Natural killer cell (primary cell): Measurements from ENCODE around the gene PRLH. TPM values are rescaled to one million over a fixed set of nuclear protein-coding genes. Genes with fewer than 3 reads are reported as not detected.

Experiments
- ATAC-seq, 3 donors: fragments of 150-1000 bp in 2 of 3; fragments of 200-7000 bp in 1 of 3; cut with Tn5 transposase; 1 replicate in 1 of 3; 2 replicates in 2 of 3; pipeline ENCODE4 v1.10.0; 2021; ENCODE audit warnings: mild to moderate bottlenecking in 2 of 3, moderate library complexity in 2 of 3
- DNase-seq, 2 donors: peaks; one replicate each; pipeline versions ENCODE4 v3.0.0 to v3.0.0-alpha.2; 2013 to 2021; ENCODE audit warnings: mixed read lengths in 1 of 2
- H3K27ac ChIP-seq: one replicate; pipeline ENCODE4 v1.5.1; 2013; ENCODE audit warnings: mild to moderate bottlenecking, low read length
- H3K27me3 ChIP-seq: one replicate; pipeline ENCODE4 v1.6.1; 2013; ENCODE audit warnings: low read length; ENCODE audit not compliant: control insufficient read depth, insufficient read depth
- H3K36me3 ChIP-seq: one replicate; pipeline ENCODE4 v1.6.1; 2013; ENCODE audit warnings: low read length; ENCODE audit not compliant: control insufficient read depth, insufficient read depth
- H3K4me1 ChIP-seq: one replicate; pipeline ENCODE4 v1.6.1; 2013; ENCODE audit warnings: low read length; ENCODE audit not compliant: control insufficient read depth, insufficient read depth
- H3K4me3 ChIP-seq: one replicate; pipeline ENCODE4 v1.5.1; 2013; ENCODE audit warnings: low read length
- H3K9me3 ChIP-seq: one replicate; pipeline ENCODE4 v1.6.1; 2013; ENCODE audit warnings: low read length; ENCODE audit not compliant: control insufficient read depth, insufficient read depth
- H3K27ac Mint-ChIP-seq, 2 donors: one replicate each; pipeline ENCODE4 v1.8.0; 2022; ENCODE audit warnings: mild to moderate bottlenecking in 2 of 2, mixed read lengths in 2 of 2, moderate library complexity in 1 of 2
- H3K27me3 Mint-ChIP-seq, 2 donors: one replicate each; pipeline ENCODE4 v1.8.0; 2022; ENCODE audit warnings: low read depth in 2 of 2, mixed read lengths in 2 of 2
- H3K36me3 Mint-ChIP-seq: one replicate; pipeline ENCODE4 v1.8.0; 2022; ENCODE audit warnings: mixed read lengths
- H3K4me1 Mint-ChIP-seq, 2 donors: one replicate each; pipeline ENCODE4 v1.8.0; 2022; ENCODE audit warnings: mixed read lengths in 2 of 2
- H3K4me3 Mint-ChIP-seq: one replicate; pipeline ENCODE4 v1.8.0; 2022; ENCODE audit warnings: mild to moderate bottlenecking, moderate library complexity, mixed read lengths
- H3K9me3 Mint-ChIP-seq, 2 donors: one replicate each; pipeline ENCODE4 v1.8.0; 2022; ENCODE audit warnings: mixed read lengths in 2 of 2
- CTCF ChIP-seq: fragments of 200-600 bp; IDR thresholded peaks from one replicate; pipeline ENCODE4 v1.8.0; 2022; ENCODE audit warnings: antibody characterized with exemption
- WGBS: methylation state at CpG from one replicate; pipeline ENCODE4 v1.1.7; 2013; ENCODE audit warnings: missing lambda C conversion rate; ENCODE audit not compliant: insufficient coverage; 5-methylcytosine and 5-hydroxymethylcytosine counted together
- intact Hi-C: fragments of 100-400 bp; cut with micrococcal nuclease; formaldehyde crosslinking; loops from one replicate; pipeline ENCODE4 v1.14.2; 2022
- total RNA-seq, 4 donors: library from RNA; stranded (reverse); fragments of 120-200 nt in 1 of 4; gene quantifications; one replicate each; pipeline versions ENCODE4 v1.2.3 to v1.2.4, GENCODE V29; 2013 to 2022

The PRLH gene
- total RNA-seq, 3 donors from 2014 or later (not counting 1 experiment from before 2014, with no cell fraction given), result not detected

- Histone ChIP-seq H3K4me3 (no peak overlapping the region), H3K27me3 (no peaks in the 10 kb centered on the region), H3K4me1 (no peaks in the 10 kb centered on the region), H3K36me3 (no peaks in the 10 kb centered on the region), H3K9me3 (no peaks in the 10 kb centered on the region), H3K27ac (no peak overlapping the region)
- TF ChIP-seq CTCF, result no peak
- Mint-ChIP-seq H3K27me3 (no peaks in the 10 kb centered on the region), H3K4me1 (no peaks in the 10 kb centered on the region), H3K4me3 (no peak overlapping the region), H3K36me3 (no peaks in the 10 kb centered on the region), H3K9me3 (no peaks in the 10 kb centered on the region), H3K27ac (no peak overlapping the region)
- intact Hi-C loops, result no loop called here
- DNase-seq (no peak), ATAC-seq (no peak)
- 83% methylated on average over 14 of the region's 14 CpGs for whole genome bisulfite sequencing
Observed at GRCh38 chr2:237519506-237520245, 46.7 kb upstream of the PRLH start.

GRCh38 chr2:237520290-237520689, 46.1 kb upstream of the PRLH start:
- ATAC-seq (no peak), DNase-seq (no peak)
- H3K9me3 Mint-ChIP-seq, result no peaks in the 10 kb centered on the region
- 92% methylated on average over 6 of the region's 6 CpGs for WGBS
- Histone ChIP-seq H3K27me3 (no peaks in the 10 kb centered on the region), H3K9me3 (no peaks in the 10 kb centered on the region), H3K4me3 (no peak overlapping the region), H3K36me3 (no peaks in the 10 kb centered on the region), H3K27ac (no peak overlapping the region), H3K4me1 (no peaks in the 10 kb centered on the region)
- intact Hi-C loops, result no loop called here
- no peak overlapping the region for H3K4me3 Mint-ChIP-seq
- H3K27me3 Mint-ChIP-seq, result no peaks in the 10 kb centered on the region
- no peak for TF ChIP-seq CTCF
- H3K36me3 Mint-ChIP-seq, result no peaks in the 10 kb centered on the region
- H3K27ac Mint-ChIP-seq, result no peak overlapping the region
- H3K4me1 Mint-ChIP-seq, result no peaks in the 10 kb centered on the region

- H3K27me3 ChIP-seq, result no peaks in the 10 kb centered on the region
- no peak overlapping the region for H3K27ac ChIP-seq
- no peaks in the 10 kb centered on the region for H3K4me1 Mint-ChIP-seq
- intact Hi-C loops, result no loop called here
- H3K9me3 ChIP-seq, result no peaks in the 10 kb centered on the region
- 79% methylated on average over 6 of the region's 6 CpGs for WGBS
- TF ChIP-seq CTCF, result no peak
- DNase-seq (no peak), ATAC-seq (no peak)
- no peaks in the 10 kb centered on the region for H3K4me1 ChIP-seq
- H3K4me3 ChIP-seq, result no peak overlapping the region
- H3K36me3 Mint-ChIP-seq, result no peaks in the 10 kb centered on the region
- no peaks in the 10 kb centered on the region for H3K9me3 Mint-ChIP-seq
- H3K4me3 Mint-ChIP-seq, result no peak overlapping the region
- H3K27me3 Mint-ChIP-seq, result no peaks in the 10 kb centered on the region
- no peak overlapping the region for H3K27ac Mint-ChIP-seq
- H3K36me3 ChIP-seq, result no peaks in the 10 kb centered on the region
Observed at GRCh38 chr2:237524631-237525030, 41.7 kb upstream of the PRLH start.
